NCI-H1417 (cell line): ENCODE measurements around the gene RNF43.

Source experiments
- DNase-seq, 3 experiments: peaks; one replicate each; lab custom pipeline; 2025; lab: John Stamatoyannopoulos, UW

The RNF43 gene

GRCh38 chr17:58381124-58382035, 36.0 kb downstream of the RNF43 start:
- no peak for DNase-seq

GRCh38 chr17:58380207-58381123, 36.9 kb downstream of the RNF43 start:
- DNase-seq = no peak

- DNase-seq = no peak
Observed at GRCh38 chr17:58379511-58379824, 37.9 kb downstream of the RNF43 start.

GRCh38 chr17:58378733-58379510, 38.4 kb downstream of the RNF43 start:
- no peak for DNase-seq

GRCh38 chr17:58377661-58378060, 39.7 kb downstream of the RNF43 start:
- no peak for DNase-seq

GRCh38 chr17:58377093-58377601, 40.2 kb downstream of the RNF43 start:
- no peak for DNase-seq

- no peak for DNase-seq
Observed at GRCh38 chr17:58376472-58377000, 40.8 kb downstream of the RNF43 start.

- no peak for DNase-seq
Observed at GRCh38 chr17:58375811-58376210, 41.5 kb downstream of the RNF43 start.

GRCh38 chr17:58375256-58375655, 42.1 kb downstream of the RNF43 start:
- DNase-seq = no peak

- no peak for DNase-seq
Observed at GRCh38 chr17:58373923-58374322, 43.4 kb downstream of the RNF43 start.

GRCh38 chr17:58373003-58373402, 44.3 kb downstream of the RNF43 start:
- DNase-seq = no peak

GRCh38 chr17:58371300-58371950, 45.9 kb downstream of the RNF43 start:
- no peak for DNase-seq

GRCh38 chr17:58370716-58371115, 46.6 kb downstream of the RNF43 start:
- DNase-seq = no peak

GRCh38 chr17:58370309-58370708, 47.0 kb downstream of the RNF43 start:
- DNase-seq = no peak

GRCh38 chr17:58369214-58370031, 47.9 kb downstream of the RNF43 start:
- DNase-seq = no peak

- no peak for DNase-seq
Observed at GRCh38 chr17:58368860-58369213, 48.5 kb downstream of the RNF43 start.
